Activated CD8-positive, alpha-beta T cell treated with anti-CD3 and anti-CD28 coated beads, Interleukin-2, amount 10 ng/mL, durations not matched to agents 7 days and 5 days (primary cell): ENCODE results near the gene BACE1. TPM values are rescaled to one million over a fixed set of nuclear protein-coding genes. Genes with fewer than 3 reads are reported as not detected.
"Not testable (repeated sequence)": the region's sequence is repeated elsewhere in the genome, so short reads cannot be mapped to it uniquely, and the experiment has no call there.

Experiments used
- ATAC-seq: fragments of 150-1000 bp; cut with Tn5 transposase; one replicate; pipeline ENCODE4 v1.10.0; 2021; ENCODE audit warnings: moderate library complexity
- CTCF ChIA-PET: fragments of 350-600 bp; sonication (Branson Sonifier 250); formaldehyde crosslinking; loops from one replicate; lab custom pipeline; 2021; ENCODE audit warnings: antibody characterized with exemption; lab: Charles Lee
- POLR2A ChIA-PET: fragments of 350-600 bp; sonication (Branson Sonifier 250); formaldehyde crosslinking; loops from one replicate; lab custom pipeline; 2021; ENCODE audit warnings: antibody characterized with exemption; lab: Charles Lee
- DNase-seq: peaks from one replicate; pipeline ENCODE4 v3.0.0-alpha.2; 2020
- H3K27ac Mint-ChIP-seq: one replicate; pipeline ENCODE4 v1.8.0; 2021; ENCODE audit warnings: mild to moderate bottlenecking, mixed read lengths
- H3K27me3 Mint-ChIP-seq: one replicate; pipeline ENCODE4 v1.8.0; 2021; ENCODE audit warnings: low read depth, mixed read lengths
- H3K36me3 Mint-ChIP-seq: one replicate; pipeline ENCODE4 v1.8.0; 2021; ENCODE audit warnings: low read depth, mixed read lengths
- H3K4me1 Mint-ChIP-seq: one replicate; pipeline ENCODE4 v1.8.0; 2021; ENCODE audit warnings: low read depth, mixed read lengths
- H3K4me3 Mint-ChIP-seq: one replicate; pipeline ENCODE4 v1.8.0; 2021; ENCODE audit warnings: mild to moderate bottlenecking, mixed read lengths
- H3K9me3 Mint-ChIP-seq: one replicate; pipeline ENCODE4 v1.8.0; 2022; ENCODE audit warnings: mixed read lengths; ENCODE audit not compliant: insufficient read depth
- total RNA-seq, 2 experiments: library from RNA; stranded (reverse); gene quantifications; one replicate each; pipeline ENCODE4 v1.2.3, GENCODE V29; 2021

The BACE1 gene
- total RNA-seq, 2 experiments from 2014 or later: 1.0 to 1.1 TPM

- no peaks in the 10 kb centered on the region for H3K27me3 Mint-ChIP-seq
- ATAC-seq: no peak
- H3K4me3 Mint-ChIP-seq: no peak overlapping the region
- no peaks in the 10 kb centered on the region for H3K9me3 Mint-ChIP-seq
- peaks cover 8% of the 10 kb centered on the region for H3K36me3 Mint-ChIP-seq
- CTCF ChIA-PET: no interaction called here
- POLR2A ChIA-PET: no interaction called here
- no peaks in the 10 kb centered on the region for H3K4me1 Mint-ChIP-seq
- no peak for DNase-seq
- H3K27ac Mint-ChIP-seq: no peak overlapping the region
Measured at GRCh38 chr11:117269856-117270255, 46.2 kb downstream of the BACE1 start.

- H3K4me1 Mint-ChIP-seq: no peaks in the 10 kb centered on the region
- H3K4me3 Mint-ChIP-seq: no peak overlapping the region
- no peak overlapping the region for H3K27ac Mint-ChIP-seq
- H3K9me3 Mint-ChIP-seq: no peaks in the 10 kb centered on the region
- ATAC-seq (no peak), DNase-seq (no peak)
- peaks cover 4% of the 10 kb centered on the region for H3K36me3 Mint-ChIP-seq
- CTCF ChIA-PET: no interaction called here
- POLR2A ChIA-PET: no interaction called here
- H3K27me3 Mint-ChIP-seq: no peaks in the 10 kb centered on the region
Measured at GRCh38 chr11:117265745-117266144, 50.3 kb downstream of the BACE1 start.

- H3K9me3 Mint-ChIP-seq, H3K4me1 Mint-ChIP-seq, ATAC-seq, POLR2A ChIA-PET, H3K27ac Mint-ChIP-seq, H3K27me3 Mint-ChIP-seq, DNase-seq, H3K4me3 Mint-ChIP-seq, CTCF ChIA-PET, H3K36me3 Mint-ChIP-seq: not testable (repeated sequence)
Measured at GRCh38 chr11:117264624-117265323, 51.3 kb downstream of the BACE1 start.

DNA sequence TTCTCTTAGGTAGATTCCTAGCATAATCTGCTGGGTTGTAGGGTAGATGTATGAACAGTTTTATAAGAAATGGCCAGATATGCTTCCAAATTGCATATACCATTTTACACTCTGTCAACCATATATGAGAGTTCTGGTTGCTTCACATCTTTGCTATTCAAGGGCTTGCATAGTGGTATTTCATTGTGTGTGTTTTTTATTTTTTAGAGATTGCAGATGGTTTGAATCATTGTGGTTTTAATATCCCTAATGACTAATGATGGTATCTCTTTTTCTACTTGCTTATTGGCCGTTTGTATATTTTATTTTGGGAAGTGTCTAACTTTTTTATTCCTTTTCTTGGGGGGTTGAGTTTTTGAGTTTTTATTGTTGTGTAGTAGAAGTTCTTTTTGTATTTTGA, 56.6 kb downstream of the BACE1 start:
- no peak for DNase-seq
- ChIA-PET POLR2A (no interaction called here), CTCF (no interaction called here)
- H3K4me3 Mint-ChIP-seq: no peak overlapping the region
- no peak for ATAC-seq
- no peak overlapping the region for H3K27ac Mint-ChIP-seq
- peaks cover under 1% of the 10 kb centered on the region for H3K36me3 Mint-ChIP-seq
- no peaks in the 10 kb centered on the region for H3K4me1 Mint-ChIP-seq
- no peaks in the 10 kb centered on the region for H3K9me3 Mint-ChIP-seq
- H3K27me3 Mint-ChIP-seq: no peaks in the 10 kb centered on the region

DNA sequence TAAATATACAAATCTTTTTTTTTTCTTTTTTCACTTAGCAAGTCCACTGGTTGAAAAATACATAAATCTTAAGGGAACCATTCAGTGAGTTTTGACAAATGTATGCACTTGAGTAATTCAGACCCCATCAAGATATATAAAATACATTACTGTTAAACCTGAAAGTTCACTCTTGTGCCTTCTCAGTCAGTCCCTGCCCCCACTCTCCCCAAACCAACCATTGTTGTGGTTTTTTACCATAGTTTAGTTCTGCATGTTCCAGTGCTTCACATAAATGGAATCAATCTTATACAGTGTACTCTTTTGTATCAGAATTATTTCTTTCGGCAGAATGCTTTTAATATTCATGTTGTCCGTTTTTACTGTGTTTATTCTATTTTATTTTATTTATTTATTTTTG, 57.5 kb downstream of the BACE1 start:
- POLR2A ChIA-PET: no interaction called here
- no peak for ATAC-seq
- Mint-ChIP-seq H3K4me3 (no peak overlapping the region), H3K27ac (no peak overlapping the region), H3K4me1 (no peaks in the 10 kb centered on the region), H3K27me3 (no peaks in the 10 kb centered on the region), H3K9me3 (no peaks in the 10 kb centered on the region), H3K36me3 (peaks cover 3% of the 10 kb centered on the region)
- no peak for DNase-seq
- CTCF ChIA-PET: no interaction called here

DNA sequence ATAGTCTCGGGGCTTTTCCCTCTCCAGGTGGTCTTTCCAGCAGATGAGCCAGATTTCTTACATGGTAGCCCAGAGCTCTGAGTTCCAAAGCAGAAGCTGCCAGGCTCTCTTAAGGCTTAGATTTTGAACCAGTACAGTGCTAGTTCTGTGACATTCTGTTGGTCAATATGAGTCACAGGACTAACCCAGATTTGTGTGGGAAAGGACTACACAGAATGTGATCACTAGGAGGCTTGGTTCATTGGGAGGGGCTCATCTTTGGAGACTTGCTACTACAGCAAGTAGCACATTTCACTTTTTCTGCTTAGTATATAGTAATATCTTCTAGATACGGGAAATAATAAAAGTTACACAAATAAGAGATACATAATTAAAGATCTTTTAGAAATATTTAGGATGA, 59.5 kb downstream of the BACE1 start:
- peaks cover 3% of the 10 kb centered on the region for H3K36me3 Mint-ChIP-seq
- H3K4me3 Mint-ChIP-seq: no peak overlapping the region
- POLR2A ChIA-PET: no interaction called here
- no peak for ATAC-seq
- no peaks in the 10 kb centered on the region for H3K9me3 Mint-ChIP-seq
- DNase-seq: no peak
- no peaks in the 10 kb centered on the region for H3K27me3 Mint-ChIP-seq
- CTCF ChIA-PET: interaction anchor here (0.6 kb wide), 1 partner anchor 96 kb away, joined by 4 read pairs; no protein-coding TSS in a partner anchor
- peaks cover under 1% of the 10 kb centered on the region for H3K4me1 Mint-ChIP-seq
- H3K27ac Mint-ChIP-seq: no peak overlapping the region

- no peak overlapping the region for H3K27ac Mint-ChIP-seq
- no peaks in the 10 kb centered on the region for H3K27me3 Mint-ChIP-seq
- no peak overlapping the region for H3K4me3 Mint-ChIP-seq
- H3K36me3 Mint-ChIP-seq: peaks cover 3% of the 10 kb centered on the region
- H3K4me1 Mint-ChIP-seq: peaks cover 2% of the 10 kb centered on the region
- no peak for ATAC-seq
- POLR2A ChIA-PET: no interaction called here
- CTCF ChIA-PET: interaction anchor here (0.6 kb wide), 1 partner anchor 95 kb away, joined by 4 read pairs; no protein-coding TSS in a partner anchor
- H3K9me3 Mint-ChIP-seq: no peaks in the 10 kb centered on the region
- no peak for DNase-seq
Measured at GRCh38 chr11:117255966-117256365, 60.1 kb downstream of the BACE1 start.

- Mint-ChIP-seq H3K4me1 (peaks cover 2% of the 10 kb centered on the region), H3K27ac (no peak overlapping the region), H3K4me3 (no peak overlapping the region), H3K27me3 (no peaks in the 10 kb centered on the region), H3K9me3 (no peaks in the 10 kb centered on the region), H3K36me3 (peaks cover 16% of the 10 kb centered on the region)
- no peak for ATAC-seq
- POLR2A ChIA-PET: no interaction called here
- no peak for DNase-seq
- CTCF ChIA-PET: no interaction called here
Measured at GRCh38 chr11:117251506-117251905, 64.5 kb downstream of the BACE1 start.

DNA sequence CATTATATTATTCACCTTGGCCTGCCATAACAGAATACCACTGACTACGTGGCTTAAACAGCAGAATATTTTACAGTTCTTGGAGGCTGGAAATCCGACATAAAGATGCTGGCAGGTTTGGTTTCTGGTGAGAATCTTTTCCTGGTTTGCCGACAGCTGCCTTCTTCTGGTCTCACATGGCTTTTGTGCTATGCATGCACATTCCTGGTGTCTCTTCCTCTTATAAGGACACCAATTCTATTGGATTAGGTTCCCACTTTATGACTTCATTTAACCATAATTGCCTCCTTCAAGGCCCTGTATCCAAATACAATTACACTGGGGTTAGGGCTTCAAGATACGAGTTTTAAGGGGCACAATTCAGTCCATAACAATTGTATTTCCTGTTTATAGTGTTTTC, 66.5 kb downstream of the BACE1 start:
- DNase-seq (no peak), ATAC-seq (no peak)
- H3K36me3 Mint-ChIP-seq: peaks cover 26% of the 10 kb centered on the region
- no peak overlapping the region for H3K4me3 Mint-ChIP-seq
- ChIA-PET CTCF (interaction anchor here (0.7 kb wide), 1 partner anchor 9 kb away, joined by 3 read pairs; no protein-coding TSS in a partner anchor), POLR2A (no interaction called here)
- peaks cover 2% of the 10 kb centered on the region for H3K4me1 Mint-ChIP-seq
- no peaks in the 10 kb centered on the region for H3K27me3 Mint-ChIP-seq
- no peak overlapping the region for H3K27ac Mint-ChIP-seq
- no peaks in the 10 kb centered on the region for H3K9me3 Mint-ChIP-seq

GRCh38 chr11:117248341-117248740, 67.7 kb downstream of the BACE1 start:
- CTCF ChIA-PET: no interaction called here
- no peak overlapping the region for H3K27ac Mint-ChIP-seq
- H3K9me3 Mint-ChIP-seq: no peaks in the 10 kb centered on the region
- H3K4me1 Mint-ChIP-seq: peaks cover 2% of the 10 kb centered on the region
- POLR2A ChIA-PET: interaction anchor here (0.8 kb wide), 1 partner anchor 17 kb away, joined by 3 read pairs; the partner anchor contains the start of gene PCSK7
- H3K4me3 Mint-ChIP-seq: no peak overlapping the region
- H3K27me3 Mint-ChIP-seq: no peaks in the 10 kb centered on the region
- H3K36me3 Mint-ChIP-seq: peaks cover 27% of the 10 kb centered on the region
- ATAC-seq: no peak
- DNase-seq: no peak

GRCh38 chr11:117239295-117239694, 76.8 kb downstream of the BACE1 start:
- H3K27ac Mint-ChIP-seq: no peak overlapping the region
- ATAC-seq (no peak), DNase-seq (no peak)
- peaks cover 2% of the 10 kb centered on the region for H3K4me1 Mint-ChIP-seq
- peaks cover 20% of the 10 kb centered on the region for H3K36me3 Mint-ChIP-seq
- no peaks in the 10 kb centered on the region for H3K9me3 Mint-ChIP-seq
- no peaks in the 10 kb centered on the region for H3K27me3 Mint-ChIP-seq
- no peak overlapping the region for H3K4me3 Mint-ChIP-seq
- ChIA-PET CTCF (interaction anchor here (2.9 kb wide), 1 partner anchor 12 kb away, joined by 11 read pairs; no protein-coding TSS in a partner anchor), POLR2A (no interaction called here)

DNA sequence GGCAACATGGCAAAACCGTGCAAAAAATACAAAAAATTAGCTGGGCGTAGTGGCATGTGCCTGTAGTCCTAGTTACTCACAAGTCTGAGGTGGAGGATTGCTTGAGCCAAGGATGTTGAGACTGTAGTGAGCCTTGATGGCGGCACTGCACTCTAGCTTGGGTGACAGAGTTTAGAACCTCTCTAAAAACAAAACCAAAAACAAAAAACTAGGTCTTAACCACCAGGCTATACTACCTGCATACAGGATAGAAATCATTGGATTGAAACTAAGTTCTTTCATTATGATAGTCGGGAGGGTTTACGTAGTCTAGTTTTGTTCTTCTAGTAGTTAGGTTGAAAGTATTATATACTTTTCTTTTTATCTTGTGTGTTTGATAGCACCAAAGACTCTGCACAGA, 77.8 kb downstream of the BACE1 start:
- no peaks in the 10 kb centered on the region for H3K9me3 Mint-ChIP-seq
- POLR2A ChIA-PET: no interaction called here
- no peak overlapping the region for H3K27ac Mint-ChIP-seq
- no peak for DNase-seq
- CTCF ChIA-PET: interaction anchor here (2.9 kb wide), 1 partner anchor 11 kb away, joined by 11 read pairs; no protein-coding TSS in a partner anchor
- peaks cover 16% of the 10 kb centered on the region for H3K36me3 Mint-ChIP-seq
- H3K27me3 Mint-ChIP-seq: no peaks in the 10 kb centered on the region
- ATAC-seq: no peak
- H3K4me3 Mint-ChIP-seq: no peak overlapping the region
- peaks cover 12% of the 10 kb centered on the region for H3K4me1 Mint-ChIP-seq
